Subcutaneous adipose tissue (tissue), 4 donors: ENCODE results near the gene TSPAN6. TPM values are rescaled to one million over a fixed set of nuclear protein-coding genes. Genes with fewer than 3 reads are reported as not detected.

Experiments
- total RNA-seq, 4 donors: library from RNA; depleted of rRNA; stranded (reverse); fragments of >200 nt; gene quantifications; one replicate each; pipeline ENCODE4 v1.1.0, GENCODE V29; 2016
- TF ChIP-seq, protein P1 (sequence below): fragments of 450-650 bp; IDR thresholded peaks from one replicate; pipeline ENCODE4 v1.5.1; 2016; ENCODE audit warnings: low read depth, mild to moderate bottlenecking, control low read depth, antibody characterized with exemption, moderate library complexity

Gene TSPAN6
- 10 to 100 TPM; 29.1 to 56.7 (median 38.4) TPM for total RNA-seq

- TF ChIP-seq, protein P1, sequence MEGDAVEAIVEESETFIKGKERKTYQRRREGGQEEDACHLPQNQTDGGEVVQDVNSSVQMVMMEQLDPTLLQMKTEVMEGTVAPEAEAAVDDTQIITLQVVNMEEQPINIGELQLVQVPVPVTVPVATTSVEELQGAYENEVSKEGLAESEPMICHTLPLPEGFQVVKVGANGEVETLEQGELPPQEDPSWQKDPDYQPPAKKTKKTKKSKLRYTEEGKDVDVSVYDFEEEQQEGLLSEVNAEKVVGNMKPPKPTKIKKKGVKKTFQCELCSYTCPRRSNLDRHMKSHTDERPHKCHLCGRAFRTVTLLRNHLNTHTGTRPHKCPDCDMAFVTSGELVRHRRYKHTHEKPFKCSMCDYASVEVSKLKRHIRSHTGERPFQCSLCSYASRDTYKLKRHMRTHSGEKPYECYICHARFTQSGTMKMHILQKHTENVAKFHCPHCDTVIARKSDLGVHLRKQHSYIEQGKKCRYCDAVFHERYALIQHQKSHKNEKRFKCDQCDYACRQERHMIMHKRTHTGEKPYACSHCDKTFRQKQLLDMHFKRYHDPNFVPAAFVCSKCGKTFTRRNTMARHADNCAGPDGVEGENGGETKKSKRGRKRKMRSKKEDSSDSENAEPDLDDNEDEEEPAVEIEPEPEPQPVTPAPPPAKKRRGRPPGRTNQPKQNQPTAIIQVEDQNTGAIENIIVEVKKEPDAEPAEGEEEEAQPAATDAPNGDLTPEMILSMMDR = no peak
Measured at GRCh38 chrX:100636321-100636991, at the start of gene TSPAN6. TSPAN6 (minus strand) TSS chrX:100636806; CDS start chrX:100636694, 112 bp downstream.

- TF ChIP-seq, protein P1 = no peak
Measured at GRCh38 chrX:100685997-100686305, 49.3 kb upstream of the TSPAN6 start.

- TF ChIP-seq, protein P1 = no peak
Measured at GRCh38 chrX:100685284-100685996, 48.8 kb upstream of the TSPAN6 start.

- TF ChIP-seq, protein P1 = no peak
Measured at GRCh38 chrX:100682939-100683338, 46.3 kb upstream of the TSPAN6 start.

DNA sequence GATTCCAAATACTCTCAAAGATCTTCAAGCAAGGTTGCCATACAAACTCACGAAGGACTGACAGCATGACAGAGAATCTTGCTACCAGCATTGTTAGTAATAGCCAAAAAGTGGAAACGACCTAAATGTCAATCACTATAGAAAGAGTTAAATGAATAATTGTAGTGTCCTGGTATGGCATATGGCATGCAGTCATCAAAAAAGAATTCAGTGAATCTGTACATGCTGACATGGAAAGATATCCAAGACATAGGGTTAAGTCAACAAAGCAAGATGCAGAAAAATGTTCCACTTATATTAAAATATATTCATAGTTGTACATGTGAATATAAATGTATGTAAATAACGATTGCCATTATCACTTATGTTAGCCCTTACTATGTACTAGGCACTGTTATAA lies 45.0 kb upstream of the TSPAN6 start:
- TF ChIP-seq, protein P1 = no peak

- TF ChIP-seq, protein P1 = no peak
Measured at GRCh38 chrX:100680756-100681155, 44.1 kb upstream of the TSPAN6 start.

- TF ChIP-seq, protein P1 = no peak
Measured at GRCh38 chrX:100677611-100678181, 41.1 kb upstream of the TSPAN6 start.
